ENCODE data around the gene FRMD3. TPM values are rescaled to one million over a fixed set of nuclear protein-coding genes. Genes with fewer than 3 reads are reported as not detected.
"Not testable (repeated sequence)": the region's sequence is repeated elsewhere in the genome, so short reads cannot be mapped to it uniquely, and the experiment has no call there.

The FRMD3 gene
- total RNA-seq, 2 donors from 2014 or later, result 0.38 to 0.46 TPM

- peaks cover 6 to 10% of the 10 kb centered on the region in 2 donors for H3K9me3 Mint-ChIP-seq
- no peak for ATAC-seq (replicated peaks in 1 of 2)
- H3K4me3 Mint-ChIP-seq, result no peak overlapping the region
- no peak overlapping the region for H3K27ac Mint-ChIP-seq
- DNase-seq, result no peak
- no peaks in the 10 kb centered on the region for H3K27me3 Mint-ChIP-seq (ENCODE audit: low read depth)
- H3K36me3 Mint-ChIP-seq (ENCODE audit: insufficient read depth in 2 of 2), result peaks cover 2 to 9% of the 10 kb centered on the region in 2 donors
- H3K4me1 Mint-ChIP-seq (ENCODE audit: low read depth), result no peaks in the 10 kb centered on the region
Measured at GRCh38 chr9:83385317-83385716, 152.9 kb downstream of the FRMD3 start.

- H3K27me3 Mint-ChIP-seq (ENCODE audit: low read depth), result no peaks in the 10 kb centered on the region
- no peaks in the 10 kb centered on the region for H3K4me1 Mint-ChIP-seq (ENCODE audit: low read depth)
- H3K4me3 Mint-ChIP-seq, result no peak overlapping the region
- ATAC-seq (replicated peaks in 1 of 2) (no peak), DNase-seq (no peak)
- no peak overlapping the region for H3K27ac Mint-ChIP-seq
- peaks cover 10% of the 10 kb centered on the region in 2 donors for H3K9me3 Mint-ChIP-seq
- peaks cover 2 to 9% of the 10 kb centered on the region in 2 donors for H3K36me3 Mint-ChIP-seq (ENCODE audit: insufficient read depth in 2 of 2)
Measured at GRCh38 chr9:83384214-83384613, 154.0 kb downstream of the FRMD3 start.

- Mint-ChIP-seq H3K36me3 (ENCODE audit: insufficient read depth in 2 of 2) (peaks cover 2 to 9% of the 10 kb centered on the region in 2 donors), H3K4me3 (no peak overlapping the region), H3K27me3 (ENCODE audit: low read depth) (no peaks in the 10 kb centered on the region), H3K9me3 (peaks cover 10% of the 10 kb centered on the region in 2 donors), H3K27ac (no peak overlapping the region), H3K4me1 (ENCODE audit: low read depth) (no peaks in the 10 kb centered on the region)
- no peak for ATAC-seq (replicated peaks in 1 of 2)
- DNase-seq, result no peak
Measured at GRCh38 chr9:83383034-83383433, 155.2 kb downstream of the FRMD3 start.

GRCh38 chr9:83382421-83382820 lies 155.8 kb downstream of the FRMD3 start:
- no peak for DNase-seq
- Mint-ChIP-seq H3K27me3 (ENCODE audit: low read depth) (no peaks in the 10 kb centered on the region), H3K4me1 (ENCODE audit: low read depth) (no peaks in the 10 kb centered on the region), H3K4me3 (no peak overlapping the region), H3K27ac (no peak overlapping the region), H3K36me3 (ENCODE audit: insufficient read depth in 2 of 2) (peaks cover 2 to 9% of the 10 kb centered on the region in 2 donors), H3K9me3 (peaks cover 10% of the 10 kb centered on the region in 2 donors)
- ATAC-seq (replicated peaks in 1 of 2), result no peak

- Mint-ChIP-seq H3K36me3 (ENCODE audit: insufficient read depth in 2 of 2) (peaks cover 2 to 9% of the 10 kb centered on the region in 2 donors), H3K9me3 (peaks cover 9 to 10% of the 10 kb centered on the region in 2 donors), H3K27ac (no peak overlapping the region), H3K4me1 (ENCODE audit: low read depth) (no peaks in the 10 kb centered on the region), H3K4me3 (no peak overlapping the region), H3K27me3 (ENCODE audit: low read depth) (no peaks in the 10 kb centered on the region)
- DNase-seq, result no peak
- no peak for ATAC-seq (replicated peaks in 1 of 2)
Measured at GRCh38 chr9:83379045-83379444, 159.2 kb downstream of the FRMD3 start.

GRCh38 chr9:83372957-83373356 lies 165.2 kb downstream of the FRMD3 start:
- Mint-ChIP-seq H3K4me1 (ENCODE audit: low read depth) (no peaks in the 10 kb centered on the region), H3K27me3 (ENCODE audit: low read depth) (no peaks in the 10 kb centered on the region), H3K4me3 (no peak overlapping the region), H3K9me3 (no peaks in the 10 kb centered on the region), H3K36me3 (ENCODE audit: insufficient read depth in 2 of 2) (no peaks in the 10 kb centered on the region), H3K27ac (no peak overlapping the region)
- no peak for DNase-seq
- no peak for ATAC-seq (replicated peaks in 1 of 2)

- H3K27me3 Mint-ChIP-seq (ENCODE audit: low read depth), result no peaks in the 10 kb centered on the region
- no peak overlapping the region for H3K4me3 Mint-ChIP-seq
- no peaks in the 10 kb centered on the region for H3K36me3 Mint-ChIP-seq (ENCODE audit: insufficient read depth in 2 of 2)
- no peak overlapping the region for H3K27ac Mint-ChIP-seq
- no peak for ATAC-seq (replicated peaks in 1 of 2)
- no peak for DNase-seq
- H3K4me1 Mint-ChIP-seq (ENCODE audit: low read depth), result no peaks in the 10 kb centered on the region
- no peaks in the 10 kb centered on the region for H3K9me3 Mint-ChIP-seq
Measured at GRCh38 chr9:83367326-83367725, 170.9 kb downstream of the FRMD3 start.

- Mint-ChIP-seq H3K27ac (no peak overlapping the region), H3K36me3 (ENCODE audit: insufficient read depth in 2 of 2) (no peaks in the 10 kb centered on the region), H3K4me1 (ENCODE audit: low read depth) (no peaks in the 10 kb centered on the region), H3K9me3 (peaks cover 2% of the 10 kb centered on the region in 2 donors), H3K27me3 (ENCODE audit: low read depth) (no peaks in the 10 kb centered on the region), H3K4me3 (no peak overlapping the region)
- DNase-seq (no peak), ATAC-seq (replicated peaks in 1 of 2) (no peak)
Measured at GRCh38 chr9:83362341-83362995, 175.7 kb downstream of the FRMD3 start.

GRCh38 chr9:83359039-83359438 lies 179.2 kb downstream of the FRMD3 start:
- no peaks in the 10 kb centered on the region for H3K36me3 Mint-ChIP-seq (ENCODE audit: insufficient read depth in 2 of 2)
- H3K9me3 Mint-ChIP-seq, result peaks cover 2 to 5% of the 10 kb centered on the region in 2 donors
- no peak overlapping the region for H3K4me3 Mint-ChIP-seq
- ATAC-seq (replicated peaks in 1 of 2) (no peak), DNase-seq (no peak)
- no peaks in the 10 kb centered on the region for H3K4me1 Mint-ChIP-seq (ENCODE audit: low read depth)
- no peaks in the 10 kb centered on the region for H3K27me3 Mint-ChIP-seq (ENCODE audit: low read depth)
- no peak overlapping the region for H3K27ac Mint-ChIP-seq

- ATAC-seq (replicated peaks in 1 of 2); H3K36me3 Mint-ChIP-seq (ENCODE audit: insufficient read depth in 2 of 2); H3K9me3 Mint-ChIP-seq: not testable (repeated sequence)
Measured at GRCh38 chr9:83358493-83358892, 179.7 kb downstream of the FRMD3 start.

GRCh38 chr9:83355729-83356151 lies 182.5 kb downstream of the FRMD3 start:
- Mint-ChIP-seq H3K27me3 (ENCODE audit: low read depth) (no peaks in the 10 kb centered on the region), H3K36me3 (ENCODE audit: insufficient read depth in 2 of 2) (no peaks in the 10 kb centered on the region), H3K4me3 (no peak overlapping the region), H3K4me1 (ENCODE audit: low read depth) (no peaks in the 10 kb centered on the region), H3K9me3 (peaks cover 2 to 5% of the 10 kb centered on the region in 2 donors), H3K27ac (no peak overlapping the region)
- DNase-seq (no peak), ATAC-seq (replicated peaks in 1 of 2) (no peak)

More at GRCh38 chr9:83358493-83358892, 179.7 kb downstream of the FRMD3 start:
- not testable (repeated sequence) for H3K27me3 Mint-ChIP-seq (ENCODE audit: low read depth); H3K4me1 Mint-ChIP-seq (ENCODE audit: low read depth); H3K27ac Mint-ChIP-seq; H3K4me3 Mint-ChIP-seq; DNase-seq

- DNase-seq (no peak), ATAC-seq (replicated peaks in 1 of 2) (no peak)
- no peaks in the 10 kb centered on the region for H3K36me3 Mint-ChIP-seq (ENCODE audit: insufficient read depth in 2 of 2)
- no peak overlapping the region for H3K27ac Mint-ChIP-seq
- no peaks in the 10 kb centered on the region for H3K4me1 Mint-ChIP-seq (ENCODE audit: low read depth)
- peaks cover 2 to 5% of the 10 kb centered on the region in 2 donors for H3K9me3 Mint-ChIP-seq
- H3K27me3 Mint-ChIP-seq (ENCODE audit: low read depth), result no peaks in the 10 kb centered on the region
- H3K4me3 Mint-ChIP-seq, result no peak overlapping the region
Measured at GRCh38 chr9:83355024-83355444, 183.2 kb downstream of the FRMD3 start.

- no peak overlapping the region for H3K27ac Mint-ChIP-seq
- no peaks in the 10 kb centered on the region for H3K9me3 Mint-ChIP-seq
- H3K4me1 Mint-ChIP-seq (ENCODE audit: low read depth), result no peaks in the 10 kb centered on the region
- no peaks in the 10 kb centered on the region for H3K27me3 Mint-ChIP-seq (ENCODE audit: low read depth)
- no peak overlapping the region for H3K4me3 Mint-ChIP-seq
- ATAC-seq (replicated peaks in 1 of 2), result no peak
- no peaks in the 10 kb centered on the region for H3K36me3 Mint-ChIP-seq (ENCODE audit: insufficient read depth in 2 of 2)
- DNase-seq, result no peak
Measured at GRCh38 chr9:83349031-83349430, 189.2 kb downstream of the FRMD3 start.
